Tibial nerve (tissue), 4 donors: Measurements from ENCODE around the gene MAOB.

Experiments
- EP300 ChIP-seq, 2 donors: sonication (generic); formaldehyde crosslinking; IDR thresholded peaks; one replicate each; pipeline ENCODE4 v1.6.1; 2017; ENCODE audit warnings: antibody characterized with exemption in 2 of 2, mild to moderate bottlenecking in 1 of 2
- TF ChIP-seq, protein P1 (sequence below), 5 experiments: fragments of 200-600 bp in 3 of 5; fragments of 450-650 bp in 2 of 5; sonication (generic) in 3 of 5; IDR thresholded peaks; one replicate each; pipeline ENCODE4 v1.5.1; 2016 to 2019; ENCODE audit warnings: antibody characterized with exemption in 5 of 5, mild to moderate bottlenecking in 3 of 5, moderate library complexity in 2 of 5

DNA sequence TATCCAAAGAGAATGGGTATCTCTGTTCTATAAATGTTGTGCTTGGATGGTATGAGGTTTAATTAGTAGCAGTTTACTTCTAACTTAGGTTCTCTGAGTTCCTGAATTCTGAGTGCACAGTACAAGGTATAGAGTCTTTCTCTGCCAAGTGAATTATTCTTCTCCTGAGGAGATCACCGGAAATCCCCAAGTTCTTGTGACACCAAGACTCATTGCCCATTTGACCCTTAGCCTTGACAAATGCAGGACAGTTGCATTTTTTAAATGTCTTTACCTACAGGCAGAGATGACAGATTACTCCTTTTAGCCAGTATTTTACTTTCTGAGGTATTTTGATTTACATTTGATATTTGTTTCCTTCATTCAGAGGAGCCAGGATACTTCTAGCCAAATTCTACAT is 153.3 kb downstream of the MAOB start:
- TF ChIP-seq, protein P1, sequence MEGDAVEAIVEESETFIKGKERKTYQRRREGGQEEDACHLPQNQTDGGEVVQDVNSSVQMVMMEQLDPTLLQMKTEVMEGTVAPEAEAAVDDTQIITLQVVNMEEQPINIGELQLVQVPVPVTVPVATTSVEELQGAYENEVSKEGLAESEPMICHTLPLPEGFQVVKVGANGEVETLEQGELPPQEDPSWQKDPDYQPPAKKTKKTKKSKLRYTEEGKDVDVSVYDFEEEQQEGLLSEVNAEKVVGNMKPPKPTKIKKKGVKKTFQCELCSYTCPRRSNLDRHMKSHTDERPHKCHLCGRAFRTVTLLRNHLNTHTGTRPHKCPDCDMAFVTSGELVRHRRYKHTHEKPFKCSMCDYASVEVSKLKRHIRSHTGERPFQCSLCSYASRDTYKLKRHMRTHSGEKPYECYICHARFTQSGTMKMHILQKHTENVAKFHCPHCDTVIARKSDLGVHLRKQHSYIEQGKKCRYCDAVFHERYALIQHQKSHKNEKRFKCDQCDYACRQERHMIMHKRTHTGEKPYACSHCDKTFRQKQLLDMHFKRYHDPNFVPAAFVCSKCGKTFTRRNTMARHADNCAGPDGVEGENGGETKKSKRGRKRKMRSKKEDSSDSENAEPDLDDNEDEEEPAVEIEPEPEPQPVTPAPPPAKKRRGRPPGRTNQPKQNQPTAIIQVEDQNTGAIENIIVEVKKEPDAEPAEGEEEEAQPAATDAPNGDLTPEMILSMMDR (IDR thresholded peaks at IDR 0.05), result no peak
- no peak for TF ChIP-seq EP300 (IDR thresholded peaks at IDR 0.05)
